ENCODE data around the gene LDLRAD4.
A peak's percentile ranks its signal among the peaks of the same experiment; 100 is the strongest.

Gene LDLRAD4

DNA sequence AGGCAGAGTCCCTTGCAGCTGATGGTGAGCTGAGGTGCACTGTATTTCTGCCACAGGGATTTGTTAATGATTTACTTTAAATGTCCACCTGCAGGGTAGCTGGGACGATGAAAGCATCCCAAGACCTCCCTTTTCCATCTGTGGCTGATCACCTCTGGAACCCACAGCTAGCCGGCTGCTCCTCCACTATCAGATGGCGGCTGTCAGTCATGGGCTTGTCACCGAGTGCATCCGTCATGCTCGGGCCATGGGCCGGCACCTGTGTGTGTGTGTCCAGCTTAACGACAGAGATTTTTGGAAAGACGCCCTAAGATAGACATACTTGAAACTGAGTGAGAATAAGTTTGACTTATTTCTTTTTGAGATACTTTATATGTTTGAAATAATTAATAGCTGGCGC lies 272.6 kb downstream of the LDLRAD4 start:
- H3K27me3 ChIP-seq (ENCODE audit: insufficient read depth, low read length, poor library complexity): no peaks in the 10 kb centered on the region
- H3K4me1 ChIP-seq (ENCODE audit: insufficient read depth, low read length): no peaks in the 10 kb centered on the region
- ATAC-seq (ENCODE audit: insufficient read depth, low read depth): no peak
- no peak overlapping the region for H3K9ac ChIP-seq (ENCODE audit: low read depth, low read length)
- H3K27ac ChIP-seq (ENCODE audit: low read length): no peak overlapping the region
- H3K4me3 ChIP-seq (ENCODE audit: low read depth in 1 of 2, low read length in 2 of 2): no peak overlapping the region
- DNase-seq: no peak
- no peak overlapping the region for H3K4me2 ChIP-seq (ENCODE audit: insufficient read depth, low read length)
- peaks cover 57% of the 10 kb centered on the region for H4K20me1 ChIP-seq (ENCODE audit: insufficient read depth, low read length)
- no peaks in the 10 kb centered on the region for H3K9me3 ChIP-seq (ENCODE audit: insufficient read depth, low read length, severe bottlenecking)
- H3K79me2 ChIP-seq (ENCODE audit: insufficient read depth, low read length): peaks cover 95% of the 10 kb centered on the region
- peaks cover 94% of the 10 kb centered on the region for H3K36me3 ChIP-seq (ENCODE audit: insufficient read depth, low read length)
- no peak overlapping the region for H2AFZ ChIP-seq (ENCODE audit: low read depth, low read length)
- TF ChIP-seq EZH2 (IDR thresholded peaks at IDR 0.05; ENCODE audit: borderline replicate concordance, low read depth, low read length, severe bottlenecking): no peak

DNA sequence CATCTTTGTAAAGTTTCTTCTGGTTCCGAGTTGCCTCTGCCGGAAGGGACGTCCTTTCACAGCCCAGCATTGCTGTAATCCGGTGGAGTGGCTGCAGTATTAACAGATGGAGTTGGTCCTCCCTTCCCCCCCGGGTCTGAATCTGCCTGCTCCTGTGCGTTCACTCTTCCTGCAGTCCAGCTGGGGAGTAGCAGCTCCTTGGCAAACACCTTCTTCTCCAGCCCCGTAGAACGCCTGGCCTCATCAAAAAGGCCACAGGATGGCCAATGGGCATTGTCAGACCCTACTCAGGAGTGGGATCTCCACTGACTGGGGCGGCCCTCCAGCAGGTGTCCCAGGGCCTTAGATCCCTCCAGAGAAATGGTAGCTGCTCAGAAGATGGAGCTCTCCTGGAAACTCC lies 273.8 kb downstream of the LDLRAD4 start:
- H3K9ac ChIP-seq (ENCODE audit: low read depth, low read length): no peak overlapping the region
- no peaks in the 10 kb centered on the region for H3K9me3 ChIP-seq (ENCODE audit: insufficient read depth, low read length, severe bottlenecking)
- ATAC-seq (ENCODE audit: insufficient read depth, low read depth) (no peak), DNase-seq (no peak)
- H3K4me3 ChIP-seq (ENCODE audit: low read depth in 1 of 2, low read length in 2 of 2): no peak overlapping the region
- peak overlapping the region; percentile 28; the same call in 1 of the 2 replicates for H3K27ac ChIP-seq (ENCODE audit: low read length)
- H2AFZ ChIP-seq (ENCODE audit: low read depth, low read length): no peak overlapping the region
- TF ChIP-seq CTCF (IDR thresholded peaks at IDR 0.05; ENCODE audit: borderline replicate concordance, extremely low read depth, low read length, poor library complexity, severe bottlenecking): no peak
- TF ChIP-seq EZH2 (IDR thresholded peaks at IDR 0.05; ENCODE audit: borderline replicate concordance, low read depth, low read length, severe bottlenecking): no peak
- H3K4me2 ChIP-seq (ENCODE audit: insufficient read depth, low read length): no peak overlapping the region
- peaks cover 94% of the 10 kb centered on the region for H3K36me3 ChIP-seq (ENCODE audit: insufficient read depth, low read length)
- peaks cover 46% of the 10 kb centered on the region for H4K20me1 ChIP-seq (ENCODE audit: insufficient read depth, low read length)
- peaks cover 90% of the 10 kb centered on the region for H3K79me2 ChIP-seq (ENCODE audit: insufficient read depth, low read length)
- H3K27me3 ChIP-seq (ENCODE audit: insufficient read depth, low read length, poor library complexity): no peaks in the 10 kb centered on the region
- H3K4me1 ChIP-seq (ENCODE audit: insufficient read depth, low read length): no peaks in the 10 kb centered on the region

DNA sequence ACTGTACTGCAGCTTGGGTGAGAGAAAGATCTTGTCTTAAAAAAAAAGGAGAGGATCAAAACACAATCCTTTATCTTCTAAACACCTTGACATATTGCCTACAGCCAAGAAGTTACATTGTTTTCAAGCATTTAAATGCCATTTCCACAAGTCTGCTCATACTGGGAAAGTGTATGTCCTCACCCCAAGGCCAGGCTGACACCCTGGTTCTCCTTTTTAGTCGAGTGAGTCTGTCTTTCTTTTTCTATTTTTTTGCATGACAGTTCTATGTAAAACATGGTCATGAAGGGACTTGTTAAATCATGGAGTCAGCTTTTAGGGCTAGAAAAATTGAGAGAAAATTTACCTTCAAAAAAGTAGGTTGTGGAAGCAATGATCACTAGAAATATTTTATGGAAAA lies 274.5 kb downstream of the LDLRAD4 start:
- H3K27me3 ChIP-seq (ENCODE audit: insufficient read depth, low read length, poor library complexity): no peaks in the 10 kb centered on the region

GRCh38 chr18:13493725-13494124 lies 275.2 kb downstream of the LDLRAD4 start:
- Histone ChIP-seq H3K4me1 (ENCODE audit: insufficient read depth, low read length) (peaks cover 5% of the 10 kb centered on the region), H3K4me3 (ENCODE audit: low read depth in 1 of 2, low read length in 2 of 2) (no peak overlapping the region), H3K27me3 (ENCODE audit: insufficient read depth, low read length, poor library complexity) (no peaks in the 10 kb centered on the region), H2AFZ (ENCODE audit: low read depth, low read length) (no peak overlapping the region), H4K20me1 (ENCODE audit: insufficient read depth, low read length) (peaks cover 42% of the 10 kb centered on the region), H3K9ac (ENCODE audit: low read depth, low read length) (no peak overlapping the region), H3K36me3 (ENCODE audit: insufficient read depth, low read length) (peaks cover 95% of the 10 kb centered on the region), H3K9me3 (ENCODE audit: insufficient read depth, low read length, severe bottlenecking) (no peaks in the 10 kb centered on the region), H3K79me2 (ENCODE audit: insufficient read depth, low read length) (peaks cover 88% of the 10 kb centered on the region), H3K27ac (ENCODE audit: low read length) (no peak overlapping the region), H3K4me2 (ENCODE audit: insufficient read depth, low read length) (no peak overlapping the region)
- no peak for ATAC-seq (ENCODE audit: insufficient read depth, low read depth)
- no peak for TF ChIP-seq EZH2 (IDR thresholded peaks at IDR 0.05; ENCODE audit: borderline replicate concordance, low read depth, low read length, severe bottlenecking)
- TF ChIP-seq CTCF (IDR thresholded peaks at IDR 0.05; ENCODE audit: borderline replicate concordance, extremely low read depth, low read length, poor library complexity, severe bottlenecking): no peak
- DNase-seq: no peak

More for the DNA sequence above, 274.5 kb downstream of the LDLRAD4 start:
- Histone ChIP-seq H4K20me1 (ENCODE audit: insufficient read depth, low read length) (peaks cover 39% of the 10 kb centered on the region), H3K4me3 (ENCODE audit: low read depth in 1 of 2, low read length in 2 of 2) (no peak overlapping the region), H3K4me2 (ENCODE audit: insufficient read depth, low read length) (no peak overlapping the region), H3K36me3 (ENCODE audit: insufficient read depth, low read length) (peaks cover 94% of the 10 kb centered on the region), H3K27ac (ENCODE audit: low read length) (no peak overlapping the region), H3K9ac (ENCODE audit: low read depth, low read length) (no peak overlapping the region), H3K9me3 (ENCODE audit: insufficient read depth, low read length, severe bottlenecking) (no peaks in the 10 kb centered on the region), H3K4me1 (ENCODE audit: insufficient read depth, low read length) (no peaks in the 10 kb centered on the region), H3K79me2 (ENCODE audit: insufficient read depth, low read length) (peaks cover 88% of the 10 kb centered on the region), H2AFZ (ENCODE audit: low read depth, low read length) (no peak overlapping the region)
- TF ChIP-seq CTCF (IDR thresholded peaks at IDR 0.05; ENCODE audit: borderline replicate concordance, extremely low read depth, low read length, poor library complexity, severe bottlenecking): no peak
- TF ChIP-seq EZH2 (IDR thresholded peaks at IDR 0.05; ENCODE audit: borderline replicate concordance, low read depth, low read length, severe bottlenecking): no peak
- DNase-seq: no peak
- no peak for ATAC-seq (ENCODE audit: insufficient read depth, low read depth)

All from DND-41 (cell line).